Karpas-422 (cell line): ENCODE measurements around the gene ELOVL6. TPM values are rescaled to one million over a fixed set of nuclear protein-coding genes. Genes with fewer than 3 reads are reported as not detected.
"Not testable (repeated sequence)": the region's sequence is repeated elsewhere in the genome, so short reads cannot be mapped to it uniquely, and the experiment has no call there.

Experiments used
- DNase-seq: peaks from one replicate; pipeline ENCODE4 v3.0.0-alpha.2; 2015
- H2AFZ ChIP-seq: fragments of 200-600 bp; sonication (generic); 2 replicates; pipeline ENCODE4 v1.6.1; 2014; ENCODE audit warnings: antibody characterized with exemption, low read length, mixed read lengths
- H3K27ac ChIP-seq: fragments of 200-600 bp; sonication (generic); 2 replicates; pipeline ENCODE4 v1.5.1; 2014; ENCODE audit warnings: mild to moderate bottlenecking, low read length, moderate library complexity
- H3K27me3 ChIP-seq: fragments of 200-600 bp; sonication (generic); 2 replicates; pipeline ENCODE4 v1.6.1; 2014; ENCODE audit warnings: low read length, mixed read lengths
- H3K36me3 ChIP-seq: fragments of 200-600 bp; sonication (generic); 2 replicates; pipeline ENCODE4 v1.6.1; 2014; ENCODE audit warnings: low read length, mixed read lengths; ENCODE audit not compliant: insufficient read depth
- H3K4me1 ChIP-seq: fragments of 200-600 bp; sonication (generic); 2 replicates; pipeline ENCODE4 v1.6.1; 2014; ENCODE audit warnings: mild to moderate bottlenecking, low read length, mixed read lengths
- H3K4me2 ChIP-seq: fragments of 200-600 bp; sonication (generic); 2 replicates; pipeline ENCODE4 v1.6.1; 2014; ENCODE audit warnings: low read length, low read depth, mild to moderate bottlenecking; ENCODE audit not compliant: poor library complexity, severe bottlenecking
- H3K4me3 ChIP-seq: fragments of 200-600 bp; sonication (generic); 2 replicates; pipeline ENCODE4 v1.5.1; 2014; ENCODE audit warnings: mild to moderate bottlenecking, antibody characterized with exemption, low read length, mixed read lengths
- H3K79me2 ChIP-seq: fragments of 200-600 bp; sonication (generic); 2 replicates; pipeline ENCODE4 v1.6.1; 2014; ENCODE audit warnings: mild to moderate bottlenecking, low read length, mixed read lengths
- H3K9ac ChIP-seq: fragments of 200-600 bp; sonication (generic); 2 replicates; pipeline ENCODE4 v1.6.0; 2014; ENCODE audit warnings: low read length
- H3K9me2 ChIP-seq: fragments of 200-600 bp; sonication (generic), shearing (Covaris generic); replicated peaks from 2 replicates; pipeline ENCODE4 v1.6.0; 2014; ENCODE audit warnings: mild to moderate bottlenecking, low read length, moderate library complexity; ENCODE audit not compliant: insufficient read depth
- H3K9me3 ChIP-seq: fragments of 300-700, 200-600 bp; sonication (generic); 2 replicates; pipeline ENCODE4 v1.6.1; 2014; ENCODE audit warnings: low read length, mixed read lengths
- H4K20me1 ChIP-seq: fragments of 200-600 bp; sonication (generic); 2 replicates; pipeline ENCODE4 v1.6.1; 2014; ENCODE audit warnings: mild to moderate bottlenecking, antibody characterized with exemption, low read length, low read depth; ENCODE audit not compliant: insufficient read depth
- total RNA-seq: library from RNA; depleted of rRNA; stranded (reverse); fragments of >200 nt; shearing (Covaris generic); gene quantifications from 2 replicates; pipeline ENCODE4 v1.2.3, GENCODE V29; 2014; ENCODE audit warnings: low replicate concordance

Gene ELOVL6
- total RNA-seq, 1 experiment from 2014 or later: 42.4 TPM

DNA sequence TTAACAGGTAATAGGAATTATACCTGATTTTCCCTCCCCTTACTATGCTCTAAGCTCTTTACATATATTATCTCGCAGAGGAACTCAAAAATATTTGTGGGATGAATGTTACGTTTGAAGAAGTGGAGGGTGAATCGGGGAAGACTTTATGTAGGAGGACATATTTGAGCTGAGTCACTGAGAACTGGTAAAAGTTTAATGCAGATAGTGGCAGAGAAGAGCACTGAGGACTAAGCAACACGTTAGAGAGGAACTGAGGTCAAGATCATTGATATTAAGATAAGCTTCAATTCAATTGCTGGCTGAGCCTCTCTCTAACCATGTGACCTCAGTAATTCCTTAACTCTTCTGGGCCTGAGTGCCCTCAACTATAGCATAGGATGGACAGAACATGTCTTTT, 26.4 kb upstream of the ELOVL6 start:
- Histone ChIP-seq H3K27ac (no peak overlapping the region), H4K20me1 (no peaks in the 10 kb centered on the region), H2AFZ (no peak overlapping the region), H3K36me3 (no peaks in the 10 kb centered on the region), H3K4me3 (no peak overlapping the region), H3K4me1 (peaks cover 5% of the 10 kb centered on the region), H3K9me2 (no peaks in the 10 kb centered on the region), H3K79me2 (no peaks in the 10 kb centered on the region), H3K4me2 (no peak overlapping the region), H3K9ac (no peak overlapping the region), H3K9me3 (no peaks in the 10 kb centered on the region), H3K27me3 (no peaks in the 10 kb centered on the region)
- no peak for DNase-seq

DNA sequence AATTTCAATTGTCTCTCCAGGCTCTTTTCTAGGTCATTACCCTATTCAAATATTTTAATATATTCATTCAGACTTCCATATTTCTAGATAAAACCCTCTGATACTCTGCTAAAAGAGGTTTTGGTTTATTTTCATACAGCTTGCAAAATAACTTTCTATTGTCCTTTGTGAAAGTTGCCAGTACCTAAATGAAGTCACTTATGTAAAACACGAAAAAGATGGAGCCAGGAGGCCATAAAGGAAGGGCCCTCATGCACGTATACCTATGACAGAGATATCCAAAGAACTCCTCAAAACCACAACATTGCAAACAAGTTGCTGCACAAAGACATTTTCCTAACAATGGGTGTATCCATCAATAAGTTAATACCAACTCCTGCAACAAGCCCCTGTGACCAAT, 25.7 kb upstream of the ELOVL6 start:
- H3K9me3 ChIP-seq: no peaks in the 10 kb centered on the region
- H3K9ac ChIP-seq: no peak overlapping the region
- no peaks in the 10 kb centered on the region for H3K27me3 ChIP-seq
- H3K27ac ChIP-seq: no peak overlapping the region
- H3K36me3 ChIP-seq: no peaks in the 10 kb centered on the region
- H2AFZ ChIP-seq: no peak overlapping the region
- no peaks in the 10 kb centered on the region for H3K9me2 ChIP-seq
- H4K20me1 ChIP-seq: no peaks in the 10 kb centered on the region
- H3K4me1 ChIP-seq: peaks cover 5% of the 10 kb centered on the region
- H3K79me2 ChIP-seq: no peaks in the 10 kb centered on the region
- DNase-seq: no peak
- H3K4me2 ChIP-seq: peak overlapping the region; percentile 1
- H3K4me3 ChIP-seq: no peak overlapping the region

DNA sequence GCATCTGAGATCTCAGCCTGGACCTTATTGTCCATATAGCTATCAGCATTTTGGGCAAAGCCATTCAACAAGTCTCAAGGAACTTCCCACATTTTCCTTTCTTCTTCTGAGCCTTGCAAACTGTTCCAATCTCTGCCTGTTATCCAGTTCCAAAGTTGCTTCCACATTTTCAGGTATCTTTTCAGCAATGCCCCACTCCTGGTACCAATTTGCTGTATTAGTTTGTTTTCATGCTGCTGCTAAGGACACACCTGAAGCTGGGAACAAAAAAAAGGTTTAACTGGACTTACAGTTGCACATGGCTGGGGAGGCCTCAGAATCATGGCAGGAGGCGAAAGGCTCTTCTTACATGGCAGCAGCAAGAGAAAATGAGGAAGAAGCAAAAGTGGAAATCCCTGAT, 20.5 kb upstream of the ELOVL6 start:
- not testable (repeated sequence) for H3K4me2 ChIP-seq, H3K4me3 ChIP-seq, H3K9ac ChIP-seq, H3K27ac ChIP-seq, H2AFZ ChIP-seq, H3K27me3 ChIP-seq, H3K9me2 ChIP-seq, H3K9me3 ChIP-seq, H4K20me1 ChIP-seq, H3K79me2 ChIP-seq, DNase-seq, H3K36me3 ChIP-seq, H3K4me1 ChIP-seq

DNA sequence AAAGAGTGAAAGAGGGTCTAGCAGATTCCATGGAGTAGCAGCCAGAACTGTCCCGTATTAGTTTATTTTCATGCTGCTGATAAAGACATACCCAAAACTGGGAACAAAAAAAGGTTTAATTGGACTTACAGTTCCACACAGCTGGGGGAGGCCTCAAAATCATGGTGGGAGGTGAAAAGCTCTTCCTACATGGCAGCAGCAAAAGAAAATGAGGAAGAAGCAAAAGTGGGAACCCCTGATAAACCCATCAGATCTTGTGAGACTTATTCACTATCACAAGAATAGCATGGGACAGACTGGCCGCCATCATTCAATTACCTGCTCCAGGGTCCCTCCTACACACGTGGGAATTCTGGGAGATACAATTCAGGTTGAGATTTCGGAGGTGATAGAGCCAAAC, 18.8 kb upstream of the ELOVL6 start:
- not testable (repeated sequence) for H3K9me2 ChIP-seq, H3K79me2 ChIP-seq, H3K4me2 ChIP-seq, H3K27ac ChIP-seq, H3K9ac ChIP-seq, H3K4me1 ChIP-seq, H2AFZ ChIP-seq, DNase-seq, H3K4me3 ChIP-seq, H3K27me3 ChIP-seq, H3K9me3 ChIP-seq, H4K20me1 ChIP-seq, H3K36me3 ChIP-seq

DNA sequence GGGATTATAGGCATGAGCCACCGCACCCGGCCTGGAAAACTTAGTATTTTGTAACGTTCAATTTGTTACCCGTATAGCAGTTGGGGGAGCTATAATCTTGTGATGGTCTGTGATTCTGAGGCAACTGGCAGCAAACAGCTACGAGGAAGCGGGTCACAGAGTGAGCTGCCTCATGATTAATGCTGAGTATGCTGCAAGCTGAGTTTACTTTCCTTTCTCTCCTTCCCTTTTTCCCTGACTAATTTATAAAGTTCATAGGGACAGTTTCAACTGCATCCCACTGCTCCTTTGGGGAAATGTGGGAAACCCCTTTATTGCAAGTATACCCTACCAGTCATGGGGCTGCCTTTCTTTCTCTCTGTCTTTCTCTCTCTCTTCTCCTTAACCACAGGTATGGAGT, 17.7 kb upstream of the ELOVL6 start:
- no peaks in the 10 kb centered on the region for H4K20me1 ChIP-seq
- no peaks in the 10 kb centered on the region for H3K27me3 ChIP-seq
- H3K4me2 ChIP-seq: no peak overlapping the region
- H3K4me1 ChIP-seq: no peaks in the 10 kb centered on the region
- H3K79me2 ChIP-seq: no peaks in the 10 kb centered on the region
- no peaks in the 10 kb centered on the region for H3K9me2 ChIP-seq
- no peak overlapping the region for H3K9ac ChIP-seq
- H2AFZ ChIP-seq: no peak overlapping the region
- DNase-seq: no peak
- H3K4me3 ChIP-seq: no peak overlapping the region
- no peak overlapping the region for H3K27ac ChIP-seq
- H3K9me3 ChIP-seq: no peaks in the 10 kb centered on the region
- no peaks in the 10 kb centered on the region for H3K36me3 ChIP-seq

DNA sequence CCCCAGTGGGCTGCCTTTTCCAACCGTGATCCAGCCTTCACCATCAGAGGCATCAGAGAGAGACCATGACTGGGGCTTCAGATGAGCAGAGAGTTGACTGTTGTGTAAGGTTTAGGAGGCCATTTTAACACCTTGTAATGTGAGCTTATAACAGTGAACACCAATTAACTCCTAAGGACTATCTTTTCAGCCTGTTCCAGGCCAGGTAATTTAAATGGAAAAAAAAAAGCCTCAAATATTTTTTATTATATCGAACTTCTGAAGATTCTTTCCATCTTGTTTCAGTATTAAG, 13.3 kb upstream of the ELOVL6 start:
- no peak overlapping the region for H3K4me3 ChIP-seq
- no peaks in the 10 kb centered on the region for H3K4me1 ChIP-seq
- no peaks in the 10 kb centered on the region for H3K27me3 ChIP-seq
- no peak overlapping the region for H3K27ac ChIP-seq
- no peaks in the 10 kb centered on the region for H3K36me3 ChIP-seq
- H3K9me2 ChIP-seq: no peaks in the 10 kb centered on the region
- H3K9me3 ChIP-seq: no peaks in the 10 kb centered on the region
- no peak overlapping the region for H2AFZ ChIP-seq
- no peak overlapping the region for H3K9ac ChIP-seq
- no peak for DNase-seq
- no peaks in the 10 kb centered on the region for H3K79me2 ChIP-seq
- no peaks in the 10 kb centered on the region for H4K20me1 ChIP-seq
- H3K4me2 ChIP-seq: no peak overlapping the region

DNA sequence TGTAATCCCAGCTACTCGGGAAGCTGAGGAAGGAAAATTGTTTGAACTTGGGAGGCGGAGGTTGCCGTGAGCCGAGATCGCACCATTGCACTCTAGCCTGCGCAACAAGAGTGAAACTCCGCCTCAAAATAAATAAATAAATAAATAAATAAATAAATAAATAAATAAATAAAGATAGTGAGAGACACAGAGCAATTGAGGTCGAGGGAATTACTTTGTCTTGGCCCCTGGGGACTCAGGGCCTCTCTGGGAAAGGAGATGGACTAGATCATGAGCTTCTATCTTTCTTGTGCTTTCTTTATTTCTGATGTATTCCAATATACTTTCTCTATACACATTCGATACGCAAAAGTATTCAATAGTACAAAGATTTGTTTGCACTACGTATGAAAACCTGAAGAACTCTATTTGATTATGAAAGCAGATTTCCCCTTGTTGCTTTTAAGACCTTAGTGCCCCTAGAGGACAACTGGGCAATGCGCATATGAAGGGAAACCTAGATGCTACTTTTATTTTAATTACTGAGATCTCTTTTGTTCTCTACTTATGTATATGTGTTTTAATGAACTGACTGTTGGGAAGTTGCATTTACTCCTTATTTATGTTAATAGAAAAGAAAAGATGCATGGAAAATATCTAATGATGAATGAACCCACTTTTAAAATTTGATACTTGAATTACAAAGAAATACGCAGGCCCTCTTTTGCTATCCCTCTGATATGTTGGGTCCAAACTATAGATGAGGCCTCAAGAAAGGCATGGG, 12.8 kb upstream of the ELOVL6 start:
- DNase-seq: peak; percentile 75

DNA sequence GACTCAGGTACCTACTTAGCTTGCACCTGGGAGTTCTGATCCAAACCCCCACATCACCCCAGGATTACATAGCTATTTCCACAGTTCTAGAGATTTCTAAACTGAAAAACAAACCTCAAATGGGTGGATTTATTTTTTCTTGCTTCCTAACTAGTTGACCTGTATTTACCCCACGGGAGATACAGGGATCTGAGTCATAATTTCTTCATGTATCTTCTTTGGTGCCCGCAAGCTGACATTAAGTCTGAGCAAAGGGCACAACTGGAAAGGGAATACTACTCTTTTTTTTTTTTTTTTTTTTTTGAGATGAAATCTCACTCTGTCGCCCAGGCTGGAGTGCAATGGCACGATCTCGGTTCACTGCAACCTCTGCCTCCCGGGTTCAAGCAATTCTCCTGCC, 10.0 kb upstream of the ELOVL6 start:
- Histone ChIP-seq H3K9ac (no peak overlapping the region), H3K27me3 (no peaks in the 10 kb centered on the region), H2AFZ (no peak overlapping the region), H3K9me2 (no peaks in the 10 kb centered on the region), H3K4me1 (no peaks in the 10 kb centered on the region), H3K4me2 (no peak overlapping the region), H3K36me3 (no peaks in the 10 kb centered on the region), H4K20me1 (no peaks in the 10 kb centered on the region), H3K9me3 (no peaks in the 10 kb centered on the region), H3K27ac (no peak overlapping the region), H3K79me2 (no peaks in the 10 kb centered on the region), H3K4me3 (no peak overlapping the region)
- DNase-seq: no peak

More for the DNA sequence above, 12.8 kb upstream of the ELOVL6 start:
- no peaks in the 10 kb centered on the region for H3K4me1 ChIP-seq
- H3K4me2 ChIP-seq: peak overlapping the region; percentile 34
- no peaks in the 10 kb centered on the region for H4K20me1 ChIP-seq
- no peaks in the 10 kb centered on the region for H3K27me3 ChIP-seq
- no peak overlapping the region for H2AFZ ChIP-seq
- no peak overlapping the region for H3K4me3 ChIP-seq
- no peak overlapping the region for H3K27ac ChIP-seq
- no peaks in the 10 kb centered on the region for H3K9me3 ChIP-seq
- no peaks in the 10 kb centered on the region for H3K9me2 ChIP-seq
- no peaks in the 10 kb centered on the region for H3K36me3 ChIP-seq
- no peak overlapping the region for H3K9ac ChIP-seq
- H3K79me2 ChIP-seq: no peaks in the 10 kb centered on the region

DNA sequence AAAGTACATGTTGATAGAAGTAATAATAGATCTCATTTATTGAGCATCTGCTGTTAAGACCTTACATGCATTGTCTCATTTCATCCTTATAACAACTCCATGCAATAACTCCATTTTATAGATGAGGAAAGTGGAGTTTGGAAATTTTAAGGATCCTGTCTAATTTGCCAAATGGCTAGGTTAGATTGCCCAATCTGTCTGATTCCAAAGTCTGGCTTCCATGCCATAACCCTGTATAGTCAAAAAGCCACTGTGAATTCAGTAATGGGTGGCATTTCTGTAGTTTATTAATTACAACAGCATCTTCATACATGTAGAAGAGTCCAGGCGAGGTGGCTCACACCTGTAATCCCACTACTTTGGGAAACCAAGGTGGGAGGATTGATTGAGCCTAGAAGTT, 8.8 kb upstream of the ELOVL6 start:
- DNase-seq: no peak
- Histone ChIP-seq H3K9ac (no peak overlapping the region), H3K4me1 (no peaks in the 10 kb centered on the region), H2AFZ (no peak overlapping the region), H4K20me1 (no peaks in the 10 kb centered on the region), H3K79me2 (no peaks in the 10 kb centered on the region), H3K36me3 (no peaks in the 10 kb centered on the region), H3K4me3 (no peak overlapping the region), H3K9me2 (no peaks in the 10 kb centered on the region), H3K27me3 (no peaks in the 10 kb centered on the region), H3K9me3 (no peaks in the 10 kb centered on the region), H3K4me2 (no peak overlapping the region), H3K27ac (no peak overlapping the region)
